ENCODE data around the gene SORCS1.

Gene SORCS1

DNA sequence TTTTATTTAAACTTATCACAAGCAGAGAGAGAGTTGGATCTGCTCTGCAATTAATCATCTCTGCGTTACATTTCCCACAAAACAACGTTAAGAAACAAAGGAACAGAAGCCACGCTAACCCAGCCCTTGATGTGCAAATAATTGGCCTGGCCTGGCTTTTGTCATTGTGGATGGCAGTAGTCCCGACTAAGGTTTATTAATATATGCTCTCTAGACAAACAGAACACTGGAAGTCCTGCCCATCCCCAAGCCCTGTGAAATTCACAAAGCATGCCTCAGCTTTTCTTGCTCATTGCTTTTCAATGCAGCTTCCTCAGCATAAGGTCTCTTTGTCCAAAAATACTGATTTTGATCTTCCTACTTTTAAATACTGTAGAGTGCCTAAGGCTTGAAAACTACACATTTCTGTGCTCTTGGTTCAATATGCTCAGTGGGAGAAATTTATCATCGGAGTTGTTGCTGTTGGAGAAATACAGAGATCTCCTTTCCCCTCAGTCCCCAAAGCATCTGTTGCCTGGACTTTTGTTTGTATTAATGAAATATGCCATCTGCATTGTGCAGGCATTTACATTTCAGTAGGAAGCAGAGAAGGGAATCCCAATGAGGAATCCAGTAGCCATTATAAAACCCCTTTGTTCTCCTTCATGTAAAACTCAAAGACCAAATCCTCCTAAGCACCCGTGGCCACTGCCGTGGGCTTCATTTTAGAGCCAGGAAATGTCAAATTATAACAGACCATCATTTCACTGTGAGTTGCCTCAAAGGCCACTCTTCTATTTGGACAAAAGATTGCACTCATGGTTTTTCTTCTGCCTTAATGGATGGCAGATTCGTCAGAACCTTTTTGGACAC, 61.1 kb downstream of the SORCS1 start:
- TF ChIP-seq, protein P1, sequence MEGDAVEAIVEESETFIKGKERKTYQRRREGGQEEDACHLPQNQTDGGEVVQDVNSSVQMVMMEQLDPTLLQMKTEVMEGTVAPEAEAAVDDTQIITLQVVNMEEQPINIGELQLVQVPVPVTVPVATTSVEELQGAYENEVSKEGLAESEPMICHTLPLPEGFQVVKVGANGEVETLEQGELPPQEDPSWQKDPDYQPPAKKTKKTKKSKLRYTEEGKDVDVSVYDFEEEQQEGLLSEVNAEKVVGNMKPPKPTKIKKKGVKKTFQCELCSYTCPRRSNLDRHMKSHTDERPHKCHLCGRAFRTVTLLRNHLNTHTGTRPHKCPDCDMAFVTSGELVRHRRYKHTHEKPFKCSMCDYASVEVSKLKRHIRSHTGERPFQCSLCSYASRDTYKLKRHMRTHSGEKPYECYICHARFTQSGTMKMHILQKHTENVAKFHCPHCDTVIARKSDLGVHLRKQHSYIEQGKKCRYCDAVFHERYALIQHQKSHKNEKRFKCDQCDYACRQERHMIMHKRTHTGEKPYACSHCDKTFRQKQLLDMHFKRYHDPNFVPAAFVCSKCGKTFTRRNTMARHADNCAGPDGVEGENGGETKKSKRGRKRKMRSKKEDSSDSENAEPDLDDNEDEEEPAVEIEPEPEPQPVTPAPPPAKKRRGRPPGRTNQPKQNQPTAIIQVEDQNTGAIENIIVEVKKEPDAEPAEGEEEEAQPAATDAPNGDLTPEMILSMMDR (IDR thresholded peaks at IDR 0.05): no peak
- no peak overlapping the region for H2AFZ ChIP-seq
- H3K27ac ChIP-seq: no peak overlapping the region

DNA sequence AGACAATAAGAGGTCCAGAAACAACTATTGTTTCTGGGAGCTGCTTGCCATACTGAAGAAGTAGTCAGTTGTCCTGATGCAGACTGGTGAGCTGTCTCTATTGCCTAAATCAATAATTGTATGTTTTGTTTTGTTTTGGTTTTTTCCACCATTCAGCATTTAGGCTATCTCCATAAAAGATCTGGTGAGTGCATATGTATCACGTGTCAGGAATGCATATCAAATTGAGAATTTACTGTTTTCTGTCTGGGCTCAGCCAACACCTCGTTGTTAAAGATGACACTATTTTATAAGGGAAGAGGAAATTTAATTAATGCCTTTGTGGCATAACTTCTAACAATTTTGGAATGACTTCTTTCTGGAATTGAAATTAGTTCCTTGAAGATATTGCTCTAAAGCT, 66.2 kb downstream of the SORCS1 start:
- no peak overlapping the region for H3K27ac ChIP-seq
- TF ChIP-seq, protein P1 (IDR thresholded peaks at IDR 0.05): no peak
- H3K9ac ChIP-seq: no peak overlapping the region
- H3K4me2 ChIP-seq (ENCODE audit: low read length): no peak overlapping the region
- H2AFZ ChIP-seq: no peak overlapping the region
- H3K9me3 ChIP-seq (ENCODE audit: control insufficient read depth, low read length): no peaks in the 10 kb centered on the region
- no peaks in the 10 kb centered on the region for H3K79me2 ChIP-seq
- H3K4me1 ChIP-seq: no peaks in the 10 kb centered on the region
- H3K36me3 ChIP-seq (ENCODE audit: control insufficient read depth, insufficient read depth, low read length): no peaks in the 10 kb centered on the region
- H3K27me3 ChIP-seq (ENCODE audit: control insufficient read depth, insufficient read depth, low read length): no peaks in the 10 kb centered on the region
- no peak overlapping the region for H3K4me3 ChIP-seq (ENCODE audit: low read depth, low read length)

More for the DNA sequence above, 61.1 kb downstream of the SORCS1 start:
- no peaks in the 10 kb centered on the region for H3K9me3 ChIP-seq (ENCODE audit: control insufficient read depth, low read length)
- H3K79me2 ChIP-seq: no peaks in the 10 kb centered on the region
- H3K4me3 ChIP-seq (ENCODE audit: low read depth, low read length): no peak overlapping the region
- H3K9ac ChIP-seq: no peak overlapping the region
- no peaks in the 10 kb centered on the region for H3K4me1 ChIP-seq
- H3K4me2 ChIP-seq (ENCODE audit: low read length): no peak overlapping the region
- H3K27me3 ChIP-seq (ENCODE audit: control insufficient read depth, insufficient read depth, low read length): no peaks in the 10 kb centered on the region
- no peaks in the 10 kb centered on the region for H3K36me3 ChIP-seq (ENCODE audit: control insufficient read depth, insufficient read depth, low read length)

DNA sequence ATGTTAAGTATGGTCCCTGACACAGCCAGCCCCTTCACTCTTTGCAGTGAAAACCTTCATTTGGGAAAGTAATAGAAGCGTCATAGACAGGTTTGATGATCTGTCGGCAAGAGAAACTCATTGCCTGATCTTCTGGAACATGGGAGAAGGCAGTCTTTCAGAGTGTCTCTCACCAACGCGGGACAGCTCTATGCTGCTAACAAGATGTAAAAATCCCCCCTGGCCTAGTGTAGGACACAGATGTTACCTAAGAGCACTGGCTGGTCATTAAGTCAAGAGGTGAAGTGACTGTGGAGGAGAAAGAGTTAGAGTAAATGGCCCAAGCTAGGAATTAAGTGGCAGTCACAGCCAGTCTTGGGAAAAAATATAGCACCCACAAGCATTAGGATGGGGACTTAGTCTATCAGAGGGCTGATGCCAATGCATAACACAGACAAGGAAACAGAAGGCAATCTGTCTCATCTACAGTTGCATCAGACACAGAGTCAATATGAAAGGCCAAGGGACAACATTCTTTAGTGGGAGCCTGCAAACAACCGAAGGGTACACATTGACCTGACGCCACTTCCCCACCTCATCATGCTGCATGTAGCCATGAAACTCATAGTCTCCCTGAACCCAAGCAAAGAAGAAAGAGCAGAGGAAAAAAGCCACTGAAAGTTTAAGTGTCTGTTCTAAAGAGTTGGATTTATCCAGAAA, 69.5 kb downstream of the SORCS1 start:
- Histone ChIP-seq H3K9ac (no peak overlapping the region), H3K79me2 (no peaks in the 10 kb centered on the region), H3K27ac (no peak overlapping the region), H3K4me1 (no peaks in the 10 kb centered on the region), H3K36me3 (ENCODE audit: control insufficient read depth, insufficient read depth, low read length) (no peaks in the 10 kb centered on the region), H2AFZ (no peak overlapping the region), H3K4me2 (ENCODE audit: low read length) (no peak overlapping the region), H3K4me3 (ENCODE audit: low read depth, low read length) (no peak overlapping the region), H3K9me3 (ENCODE audit: control insufficient read depth, low read length) (no peaks in the 10 kb centered on the region), H3K27me3 (ENCODE audit: control insufficient read depth, insufficient read depth, low read length) (no peaks in the 10 kb centered on the region)
- TF ChIP-seq, protein P1 (IDR thresholded peaks at IDR 0.05): no peak

DNA sequence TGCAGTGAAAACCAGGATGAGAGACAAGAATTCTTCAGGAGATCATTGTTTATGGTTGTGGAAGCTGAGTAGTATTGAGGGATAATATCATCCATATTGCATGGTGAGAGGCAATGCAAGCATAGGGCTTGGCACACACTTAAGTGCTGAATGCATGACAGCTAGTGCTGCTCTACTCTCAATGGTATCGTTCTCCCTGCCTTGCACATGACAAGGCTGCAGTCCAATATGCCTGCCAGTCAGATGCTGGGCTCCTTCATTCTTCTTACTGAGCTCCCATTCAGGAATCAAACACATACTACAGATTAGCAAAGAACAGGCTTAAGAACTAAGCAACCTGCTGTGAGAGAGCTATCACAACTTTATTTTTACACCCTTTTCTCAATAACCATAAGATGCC, 72.2 kb downstream of the SORCS1 start:
- TF ChIP-seq, protein P1 (IDR thresholded peaks at IDR 0.05): no peak
- Histone ChIP-seq H3K27me3 (ENCODE audit: control insufficient read depth, insufficient read depth, low read length) (no peaks in the 10 kb centered on the region), H3K4me1 (no peaks in the 10 kb centered on the region), H3K27ac (no peak overlapping the region), H3K4me3 (ENCODE audit: low read depth, low read length) (no peak overlapping the region), H3K4me2 (ENCODE audit: low read length) (no peak overlapping the region), H2AFZ (no peak overlapping the region), H3K79me2 (no peaks in the 10 kb centered on the region), H3K9me3 (ENCODE audit: control insufficient read depth, low read length) (no peaks in the 10 kb centered on the region), H3K36me3 (ENCODE audit: control insufficient read depth, insufficient read depth, low read length) (no peaks in the 10 kb centered on the region), H3K9ac (no peak overlapping the region)
